OCI-LY7 (cell line): ENCODE results near the gene METTL1. TPM values are rescaled to one million over a fixed set of nuclear protein-coding genes. Genes with fewer than 3 reads are reported as not detected.
"Not testable (repeated sequence)": the region's sequence is repeated elsewhere in the genome, so short reads cannot be mapped to it uniquely, and the experiment has no call there.

ENCODE experiments used
- BruUV-seq: library from RNA; stranded (reverse); fragments of 400-500 nt; replicated peaks from 2 replicates; lab custom pipeline; 2021; lab: Mats Ljungman, UMichigan
- CTCF ChIA-PET: fragments of 300-600 bp; sonication (Branson Sonifier 250); formaldehyde crosslinking; loops from one replicate; lab custom pipeline; 2022; ENCODE audit warnings: antibody characterized with exemption; ENCODE audit not compliant: unreplicated experiment; lab: Charles Lee
- POLR2A ChIA-PET: fragments of 300-600 bp; sonication (Branson Sonifier 250); formaldehyde crosslinking; loops from one replicate; lab custom pipeline; 2022; ENCODE audit warnings: antibody characterized with exemption; lab: Charles Lee
- DNase-seq: peaks from one replicate; pipeline ENCODE4 v3.0.0-alpha.2; 2015; ENCODE audit warnings: low spot score
- H2AFZ ChIP-seq: fragments of 200-600 bp; sonication (generic), shearing (Covaris generic); 2 replicates; pipeline ENCODE4 v1.6.1; 2014; ENCODE audit warnings: mild to moderate bottlenecking, antibody characterized with exemption, low read length, moderate library complexity
- H3K27ac ChIP-seq: fragments of 200-600 bp; sonication (generic); 2 replicates; pipeline ENCODE4 v1.5.1; 2014; ENCODE audit warnings: mixed run types, low read depth, mild to moderate bottlenecking, moderate library complexity, low read length, inconsistent platforms; ENCODE audit not compliant: poor library complexity, severe bottlenecking
- H3K36me3 ChIP-seq: fragments of 200-600 bp; sonication (generic); 2 replicates; pipeline ENCODE4 v1.6.1; 2014; ENCODE audit warnings: mild to moderate bottlenecking, antibody characterized with exemption, low read length, moderate library complexity, mixed read lengths; ENCODE audit not compliant: insufficient read depth
- H3K4me1 ChIP-seq: fragments of 200-600 bp; sonication (generic); 2 replicates; pipeline ENCODE4 v1.5.1; 2014; ENCODE audit warnings: mild to moderate bottlenecking, low read length; ENCODE audit not compliant: insufficient read depth, poor library complexity, severe bottlenecking
- H3K4me2 ChIP-seq: fragments of 200-600 bp; sonication (generic); 2 replicates; pipeline ENCODE4 v1.6.1; 2014; ENCODE audit warnings: mild to moderate bottlenecking, low read length
- H3K4me3 ChIP-seq: fragments of 200-600 bp; sonication (generic); 2 replicates; pipeline ENCODE4 v1.5.1; 2014; ENCODE audit warnings: mild to moderate bottlenecking, low read depth, low read length; ENCODE audit not compliant: poor library complexity, severe bottlenecking
- H3K79me2 ChIP-seq: fragments of 200-600 bp; sonication (generic); 2 replicates; pipeline ENCODE4 v1.6.1; 2016; ENCODE audit warnings: low read depth, mild to moderate bottlenecking, low read length, moderate library complexity, mixed read lengths; ENCODE audit not compliant: insufficient read depth
- H3K9me2 ChIP-seq: fragments of 200-600 bp; sonication (generic); 2 replicates; pipeline ENCODE4 v1.6.1; 2016; ENCODE audit warnings: mild to moderate bottlenecking, low read length, mixed read lengths; ENCODE audit not compliant: insufficient read depth
- H3K9me3 ChIP-seq: fragments of 200-600 bp; sonication (generic); 2 replicates; pipeline ENCODE4 v1.6.1; 2014; ENCODE audit warnings: mild to moderate bottlenecking, mixed run types, low read length, mixed read lengths
- H4K20me1 ChIP-seq: fragments of 200-600 bp; sonication (generic); 2 replicates; pipeline ENCODE4 v1.6.1; 2014; ENCODE audit warnings: mild to moderate bottlenecking, antibody characterized with exemption, low read length, moderate library complexity, mixed read lengths; ENCODE audit not compliant: insufficient read depth
- EZH2phosphoT487 ChIP-seq: fragments of 200-600 bp; sonication (generic); IDR thresholded peaks from 2 replicates; pipeline ENCODE4 v1.6.1; 2018; ENCODE audit warnings: low read depth, borderline replicate concordance, mild to moderate bottlenecking, mixed run types, antibody characterized with exemption, low read length, moderate library complexity, mixed read lengths
- intact Hi-C: fragments of 100-400 bp; cut with micrococcal nuclease; formaldehyde crosslinking; loops from one replicate; pipeline ENCODE4 v1.10.0; 2022; ENCODE audit not compliant: unreplicated experiment
- total RNA-seq, 2 experiments: library from RNA; depleted of rRNA in 1 of 2; stranded (reverse); fragments of >200 nt in 1 of 2; shearing (Covaris generic) in 1 of 2; gene quantifications; 2 replicates each; pipeline ENCODE4 v1.2.3, GENCODE V29; 2014 to 2022
- TF ChIP-seq, protein P1 (sequence below): fragments of 200-600 bp; sonication (generic); conservative IDR thresholded peaks from 2 replicates; pipeline ENCODE4 v1.5.1; 2014; ENCODE audit warnings: mild to moderate bottlenecking, antibody characterized with exemption, low read length, moderate library complexity, mixed read lengths

The METTL1 gene
- total RNA-seq, 2 experiments from 2014 or later, result 22.2 to 23.6 TPM

DNA sequence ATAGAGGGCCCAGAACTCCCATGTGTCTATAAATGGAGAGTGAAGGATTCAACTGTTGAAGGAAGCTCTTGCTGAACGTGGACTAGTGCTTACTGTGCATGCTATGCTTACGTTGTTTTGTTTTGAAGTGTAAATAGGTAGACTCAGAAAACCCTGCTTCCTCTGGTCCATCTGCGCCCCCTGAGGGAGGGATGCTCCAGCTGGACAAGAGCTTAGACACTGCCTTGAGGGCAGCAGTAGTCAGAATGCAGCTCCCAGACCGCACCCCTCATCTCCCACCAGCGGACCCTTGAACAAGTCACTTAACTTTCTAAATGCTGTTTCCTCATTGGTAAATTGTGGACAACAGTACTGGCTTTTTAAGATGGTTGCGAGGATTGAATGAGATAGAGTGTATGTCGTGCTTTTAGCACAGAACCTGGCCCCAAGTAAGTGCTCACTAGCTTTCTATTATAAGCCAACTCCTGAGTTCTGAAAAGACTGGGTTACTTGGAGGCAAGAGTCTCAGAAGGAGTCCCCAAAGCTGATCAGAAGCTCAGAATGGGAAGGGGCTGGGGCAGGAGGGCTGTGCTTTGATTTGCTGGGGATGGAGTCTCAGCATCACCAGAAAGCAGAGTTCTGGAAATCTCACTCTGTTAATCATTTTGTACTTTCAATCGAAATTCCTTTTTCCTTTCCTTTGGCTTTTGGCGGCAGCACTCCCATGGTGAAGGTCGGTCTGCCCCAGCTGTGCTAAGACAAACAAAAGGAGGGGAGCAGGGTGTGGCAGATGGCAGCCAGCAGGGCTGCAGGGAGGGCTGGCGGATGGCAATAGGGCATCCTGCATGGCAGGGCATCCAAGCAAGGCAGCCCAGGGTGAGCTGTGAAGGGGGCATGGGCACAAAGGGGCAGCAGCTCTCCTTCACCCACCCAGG lies 48.9 kb downstream of the METTL1 start:
- ChIA-PET POLR2A (interaction anchor here (1.2 kb wide), 1 partner anchor 29 kb away, joined by 4 read pairs; the partner anchor contains the start of gene OS9), CTCF (interaction anchor here (0.6 kb wide), 1 partner anchor 1767 kb away, joined by 3 read pairs; no protein-coding TSS in a partner anchor)
- Histone ChIP-seq H3K9me2 (no peaks in the 10 kb centered on the region), H3K4me1 (peaks cover 8% of the 10 kb centered on the region), H4K20me1 (no peaks in the 10 kb centered on the region), H2AFZ (no peak overlapping the region), H3K27ac (no peak overlapping the region), H3K79me2 (no peaks in the 10 kb centered on the region), H3K9me3 (no peaks in the 10 kb centered on the region), H3K4me2 (no peak overlapping the region), H3K4me3 (no peak overlapping the region), H3K36me3 (peaks cover 56% of the 10 kb centered on the region)
- TF ChIP-seq, protein P1, sequence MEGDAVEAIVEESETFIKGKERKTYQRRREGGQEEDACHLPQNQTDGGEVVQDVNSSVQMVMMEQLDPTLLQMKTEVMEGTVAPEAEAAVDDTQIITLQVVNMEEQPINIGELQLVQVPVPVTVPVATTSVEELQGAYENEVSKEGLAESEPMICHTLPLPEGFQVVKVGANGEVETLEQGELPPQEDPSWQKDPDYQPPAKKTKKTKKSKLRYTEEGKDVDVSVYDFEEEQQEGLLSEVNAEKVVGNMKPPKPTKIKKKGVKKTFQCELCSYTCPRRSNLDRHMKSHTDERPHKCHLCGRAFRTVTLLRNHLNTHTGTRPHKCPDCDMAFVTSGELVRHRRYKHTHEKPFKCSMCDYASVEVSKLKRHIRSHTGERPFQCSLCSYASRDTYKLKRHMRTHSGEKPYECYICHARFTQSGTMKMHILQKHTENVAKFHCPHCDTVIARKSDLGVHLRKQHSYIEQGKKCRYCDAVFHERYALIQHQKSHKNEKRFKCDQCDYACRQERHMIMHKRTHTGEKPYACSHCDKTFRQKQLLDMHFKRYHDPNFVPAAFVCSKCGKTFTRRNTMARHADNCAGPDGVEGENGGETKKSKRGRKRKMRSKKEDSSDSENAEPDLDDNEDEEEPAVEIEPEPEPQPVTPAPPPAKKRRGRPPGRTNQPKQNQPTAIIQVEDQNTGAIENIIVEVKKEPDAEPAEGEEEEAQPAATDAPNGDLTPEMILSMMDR, result no peak
- no peak for TF ChIP-seq EZH2phosphoT487
- no peak for DNase-seq
- intact Hi-C loops, result no loop called here
- no TSS peak for BruUV-seq

DNA sequence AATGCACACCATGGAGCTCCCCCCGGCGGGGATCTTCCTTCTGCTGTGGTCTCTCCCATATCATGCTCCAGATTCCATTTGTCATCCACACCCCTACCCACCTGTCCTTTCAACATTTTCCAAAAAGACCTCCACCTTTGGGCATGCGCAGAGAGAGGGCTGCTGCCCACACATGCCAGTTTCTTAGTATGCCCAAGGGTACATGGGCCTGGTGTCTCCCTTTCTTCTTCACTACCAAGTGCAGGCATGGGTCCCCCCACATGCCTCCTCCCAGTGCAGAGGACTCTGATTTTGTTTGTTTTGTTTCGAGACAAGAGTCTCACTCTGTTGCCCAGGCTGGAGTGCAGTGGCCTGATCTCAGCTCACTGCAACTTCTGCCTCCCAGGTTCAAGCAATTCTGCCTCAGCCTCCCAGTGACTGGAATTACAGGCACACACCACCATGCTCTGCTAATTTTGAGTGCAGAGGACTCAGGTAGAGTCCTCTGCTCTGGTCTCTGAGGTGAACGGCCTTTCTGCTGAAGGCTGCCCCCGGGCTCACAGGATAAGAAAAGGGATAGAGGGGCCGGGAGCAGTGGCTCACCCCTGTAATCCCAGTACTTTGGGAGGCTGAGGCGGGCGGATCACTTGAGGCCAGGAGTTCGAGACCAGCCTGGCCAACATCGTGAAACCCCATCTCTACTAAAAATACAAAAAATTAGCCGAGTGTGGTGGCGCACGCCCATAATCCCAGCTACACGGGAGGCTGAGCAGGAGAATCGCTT lies 49.9 kb downstream of the METTL1 start:
- H3K36me3 ChIP-seq, result peaks cover 54% of the 10 kb centered on the region

More for the DNA sequence above, 49.9 kb downstream of the METTL1 start:
- DNase-seq, CTCF ChIA-PET, H3K4me3 ChIP-seq, H3K9me3 ChIP-seq, H4K20me1 ChIP-seq, H3K9me2 ChIP-seq, H3K27ac ChIP-seq, H3K79me2 ChIP-seq, H3K4me2 ChIP-seq, H3K4me1 ChIP-seq, intact Hi-C loops, BruUV-seq, H2AFZ ChIP-seq: not testable (repeated sequence)
- POLR2A ChIA-PET, result interaction anchor here (1.2 kb wide), 1 partner anchor 28 kb away, joined by 4 read pairs; the partner anchor contains the start of gene OS9
